ENCODE data around the gene RERE.

- no peak for TF ChIP-seq YY1 (IDR thresholded peaks at IDR 0.05; ENCODE audit: low read depth)
- no peak for TF ChIP-seq CEBPB (IDR thresholded peaks at IDR 0.05)
Measured at GRCh38 chr1:8402109-8402710, 415.2 kb downstream of the RERE start.

Data from Ishikawa (cell line).